ENCODE data around the gene GULP1.

DNA sequence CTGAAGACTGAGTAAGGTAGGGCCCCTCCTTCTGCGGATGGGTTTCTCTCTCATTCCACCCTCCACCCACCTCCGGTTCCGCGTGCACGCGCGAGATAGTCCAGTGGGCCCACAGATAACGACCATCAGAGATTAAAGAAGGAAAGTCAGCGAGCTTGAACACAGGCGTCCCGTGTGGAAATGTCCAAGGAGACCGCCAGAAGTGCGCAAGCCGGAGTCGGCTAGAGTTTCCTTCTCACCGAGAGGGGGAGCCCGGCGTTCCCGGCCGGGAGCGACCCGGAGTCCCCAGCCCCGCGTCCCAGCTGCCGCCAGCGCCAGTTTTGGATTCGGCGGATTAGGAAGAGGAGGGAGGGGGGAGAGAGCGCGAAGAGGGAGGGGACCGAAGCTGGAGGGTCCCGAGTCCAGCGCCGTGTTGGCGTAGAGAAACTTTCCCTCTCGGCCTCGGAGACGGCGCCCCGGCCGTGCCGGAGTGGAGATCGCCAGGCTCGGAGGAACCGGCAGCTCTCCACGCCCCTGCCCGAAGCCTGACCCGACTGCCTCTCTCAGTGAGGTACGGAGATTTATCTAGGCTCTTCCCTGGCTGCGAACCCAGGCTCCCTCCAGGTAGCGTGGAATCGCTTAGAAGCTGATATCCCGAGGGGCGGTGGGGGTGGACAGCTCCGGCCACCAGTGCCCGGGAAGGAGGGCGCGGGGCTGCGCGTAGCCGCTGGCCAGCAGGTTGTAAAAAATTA lies at the start of gene GULP1:
- peak in 1 of 2 donors; percentile 64 for TF ChIP-seq POLR2AphosphoS5 (IDR thresholded peaks at IDR 0.05; ENCODE audit: insufficient read depth in 1 of 2, low read depth in 1 of 2)
- TF ChIP-seq, protein P1, sequence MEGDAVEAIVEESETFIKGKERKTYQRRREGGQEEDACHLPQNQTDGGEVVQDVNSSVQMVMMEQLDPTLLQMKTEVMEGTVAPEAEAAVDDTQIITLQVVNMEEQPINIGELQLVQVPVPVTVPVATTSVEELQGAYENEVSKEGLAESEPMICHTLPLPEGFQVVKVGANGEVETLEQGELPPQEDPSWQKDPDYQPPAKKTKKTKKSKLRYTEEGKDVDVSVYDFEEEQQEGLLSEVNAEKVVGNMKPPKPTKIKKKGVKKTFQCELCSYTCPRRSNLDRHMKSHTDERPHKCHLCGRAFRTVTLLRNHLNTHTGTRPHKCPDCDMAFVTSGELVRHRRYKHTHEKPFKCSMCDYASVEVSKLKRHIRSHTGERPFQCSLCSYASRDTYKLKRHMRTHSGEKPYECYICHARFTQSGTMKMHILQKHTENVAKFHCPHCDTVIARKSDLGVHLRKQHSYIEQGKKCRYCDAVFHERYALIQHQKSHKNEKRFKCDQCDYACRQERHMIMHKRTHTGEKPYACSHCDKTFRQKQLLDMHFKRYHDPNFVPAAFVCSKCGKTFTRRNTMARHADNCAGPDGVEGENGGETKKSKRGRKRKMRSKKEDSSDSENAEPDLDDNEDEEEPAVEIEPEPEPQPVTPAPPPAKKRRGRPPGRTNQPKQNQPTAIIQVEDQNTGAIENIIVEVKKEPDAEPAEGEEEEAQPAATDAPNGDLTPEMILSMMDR (IDR thresholded peaks at IDR 0.05), result peak; percentile 18 to 40 (median 22)
- TF ChIP-seq POLR2A (IDR thresholded peaks at IDR 0.05), result peak in 1 of 2 donors; percentile 2

Data from vagina (tissue), 2 donors.